Activated CD8-positive, alpha-beta memory T cell treated with anti-CD3 and anti-CD28 coated beads for 24 hours (primary cell): ENCODE results near the gene AGFG2.
A peak's percentile ranks its signal among the peaks of the same experiment; 100 is the strongest.
"Not testable (repeated sequence)": the region's sequence is repeated elsewhere in the genome, so short reads cannot be mapped to it uniquely, and the experiment has no call there.

Experiments
- DNase-seq: peaks from one replicate; pipeline ENCODE4 v3.0.0-alpha.2; 2020

The AGFG2 gene

GRCh38 chr7:100538654-100539435, at the start of gene AGFG2:
Gene AGFG2, plus strand, starts transcription at chr7:100539203. Its CDS starts 144 bp downstream, at chr7:100539347.
- peak; percentile 100 for DNase-seq

GRCh38 chr7:100489824-100490223, 49.2 kb upstream of the AGFG2 start:
- no peak for DNase-seq

- no peak for DNase-seq
Observed at GRCh38 chr7:100490483-100491191, 48.4 kb upstream of the AGFG2 start.

- no peak for DNase-seq
Observed at GRCh38 chr7:100491192-100491578, 47.8 kb upstream of the AGFG2 start.

GRCh38 chr7:100492738-100493475, 46.1 kb upstream of the AGFG2 start:
- DNase-seq = no peak

- peak; percentile 84 for DNase-seq
Observed at GRCh38 chr7:100493476-100494264, 45.3 kb upstream of the AGFG2 start.

- no peak for DNase-seq
Observed at GRCh38 chr7:100496509-100496908, 42.5 kb upstream of the AGFG2 start.

- DNase-seq = not testable (repeated sequence)
Observed at GRCh38 chr7:100500743-100501142, 38.3 kb upstream of the AGFG2 start.

GRCh38 chr7:100504031-100504430, 35.0 kb upstream of the AGFG2 start:
- DNase-seq = not testable (repeated sequence)

GRCh38 chr7:100504887-100505611, 34.0 kb upstream of the AGFG2 start:
- no peak for DNase-seq

GRCh38 chr7:100506356-100506923, 32.6 kb upstream of the AGFG2 start:
- DNase-seq = no peak

- DNase-seq = no peak
Observed at GRCh38 chr7:100509231-100509630, 29.8 kb upstream of the AGFG2 start.

GRCh38 chr7:100510437-100511239, 28.4 kb upstream of the AGFG2 start:
- no peak for DNase-seq

GRCh38 chr7:100513212-100513810, 25.7 kb upstream of the AGFG2 start:
- DNase-seq = no peak

- DNase-seq = no peak
Observed at GRCh38 chr7:100515072-100515532, 23.9 kb upstream of the AGFG2 start.

GRCh38 chr7:100516135-100516812, 22.7 kb upstream of the AGFG2 start:
- DNase-seq = peak; percentile 62

- DNase-seq = no peak
Observed at GRCh38 chr7:100517305-100517704, 21.7 kb upstream of the AGFG2 start.

GRCh38 chr7:100519580-100519979, 19.4 kb upstream of the AGFG2 start:
- DNase-seq = no peak

- no peak for DNase-seq
Observed at GRCh38 chr7:100520138-100520537, 18.9 kb upstream of the AGFG2 start.

GRCh38 chr7:100521076-100521475, 17.9 kb upstream of the AGFG2 start:
- DNase-seq = no peak
